Muscle layer of colon (tissue), 2 donors: Measurements from ENCODE around the gene ADGRG1.

Source experiments
- H3K27ac ChIP-seq: one replicate; pipeline ENCODE4 v1.7.0; 2013; ENCODE audit warnings: low read depth, mild to moderate bottlenecking, low read length, moderate library complexity
- H3K27me3 ChIP-seq, 2 donors: one replicate each; pipeline ENCODE4 v1.7.0; 2013; ENCODE audit warnings: low read length in 2 of 2, mild to moderate bottlenecking in 2 of 2; ENCODE audit not compliant: insufficient read depth in 2 of 2, control insufficient read depth in 1 of 2
- H3K36me3 ChIP-seq: one replicate; pipeline ENCODE4 v1.7.0; 2013; ENCODE audit warnings: mild to moderate bottlenecking, low read length; ENCODE audit not compliant: insufficient read depth
- H3K4me1 ChIP-seq: one replicate; pipeline ENCODE4 v1.7.0; 2013; ENCODE audit warnings: mild to moderate bottlenecking, low read length; ENCODE audit not compliant: insufficient read depth
- H3K4me3 ChIP-seq, 2 donors: one replicate each; pipeline ENCODE4 v1.7.0; 2013; ENCODE audit warnings: low read length in 2 of 2, low read depth in 1 of 2, mild to moderate bottlenecking in 1 of 2, moderate library complexity in 1 of 2
- H3K9ac ChIP-seq: one replicate; pipeline ENCODE4 v1.7.0; 2013; ENCODE audit warnings: low read length
- H3K9me3 ChIP-seq: one replicate; pipeline ENCODE4 v1.7.0; 2013; ENCODE audit warnings: mild to moderate bottlenecking, low read length
- donor health status: abdominal sarcoma.
- donor health status: Adenocarcinoma of cecum.

Gene ADGRG1

DNA sequence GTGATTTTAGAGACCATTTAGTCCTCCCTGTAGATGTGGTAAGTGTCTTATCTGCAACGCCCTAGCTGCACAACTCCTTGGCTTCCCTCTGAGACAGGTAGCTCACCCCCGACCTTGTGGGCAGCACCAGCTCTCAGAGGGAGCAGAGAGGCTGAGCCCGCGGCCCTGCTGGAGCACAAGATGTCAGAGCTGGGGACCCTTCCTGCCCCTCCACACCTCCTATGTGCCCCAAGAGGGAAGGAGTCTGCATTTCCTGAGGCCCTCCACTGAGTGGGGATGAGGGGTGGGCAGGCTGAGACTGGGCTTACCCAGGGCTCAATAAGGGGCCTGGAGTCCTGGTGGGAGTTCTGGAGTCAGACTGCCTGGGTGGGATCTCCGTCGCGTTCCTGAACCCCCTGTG is 12.2 kb upstream of the ADGRG1 start:
- Histone ChIP-seq H3K9me3 (no peaks in the 10 kb centered on the region), H3K4me1 (no peaks in the 10 kb centered on the region), H3K9ac (no peak overlapping the region), H3K36me3 (no peaks in the 10 kb centered on the region), H3K4me3 (no peak overlapping the region), H3K27ac (no peak overlapping the region), H3K27me3 (no peaks in the 10 kb centered on the region)

GRCh38 chr16:57616876-57617275 is 11.6 kb upstream of the ADGRG1 start:
- no peak overlapping the region for H3K9ac ChIP-seq
- H3K9me3 ChIP-seq = no peaks in the 10 kb centered on the region
- no peaks in the 10 kb centered on the region for H3K27me3 ChIP-seq
- H3K36me3 ChIP-seq = no peaks in the 10 kb centered on the region
- no peaks in the 10 kb centered on the region for H3K4me1 ChIP-seq
- H3K4me3 ChIP-seq = no peak overlapping the region
- H3K27ac ChIP-seq = no peak overlapping the region

DNA sequence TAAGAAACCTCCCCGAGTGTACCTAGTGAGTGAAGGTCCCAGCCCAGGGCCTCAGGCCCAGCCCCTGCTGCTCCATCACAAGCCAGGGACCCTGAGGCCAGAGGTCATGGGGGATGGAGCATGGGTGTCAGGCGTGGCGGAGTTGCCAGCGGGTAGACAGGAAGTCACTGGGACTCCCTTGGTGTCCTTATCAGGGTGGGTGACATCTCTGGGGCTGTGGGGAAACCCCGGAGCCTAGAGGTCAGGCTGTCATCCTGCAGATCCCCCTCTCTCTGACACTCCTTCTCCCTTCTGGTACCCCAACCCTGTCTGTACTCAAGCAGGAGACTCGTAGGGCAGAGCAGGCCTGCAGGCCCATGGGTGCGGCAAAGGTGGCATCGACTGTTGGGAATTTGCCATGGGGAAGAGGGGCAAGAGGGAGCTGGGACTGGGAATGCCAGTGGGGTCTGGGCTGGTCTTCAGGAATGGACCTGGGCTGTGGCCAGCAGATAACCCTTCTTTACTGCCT is 10.8 kb upstream of the ADGRG1 start:
- H3K4me1 ChIP-seq = no peaks in the 10 kb centered on the region
- no peak overlapping the region for H3K9ac ChIP-seq
- no peaks in the 10 kb centered on the region for H3K9me3 ChIP-seq
- no peaks in the 10 kb centered on the region for H3K36me3 ChIP-seq
- no peak overlapping the region for H3K4me3 ChIP-seq
- H3K27me3 ChIP-seq = no peaks in the 10 kb centered on the region
- H3K27ac ChIP-seq = no peak overlapping the region

DNA sequence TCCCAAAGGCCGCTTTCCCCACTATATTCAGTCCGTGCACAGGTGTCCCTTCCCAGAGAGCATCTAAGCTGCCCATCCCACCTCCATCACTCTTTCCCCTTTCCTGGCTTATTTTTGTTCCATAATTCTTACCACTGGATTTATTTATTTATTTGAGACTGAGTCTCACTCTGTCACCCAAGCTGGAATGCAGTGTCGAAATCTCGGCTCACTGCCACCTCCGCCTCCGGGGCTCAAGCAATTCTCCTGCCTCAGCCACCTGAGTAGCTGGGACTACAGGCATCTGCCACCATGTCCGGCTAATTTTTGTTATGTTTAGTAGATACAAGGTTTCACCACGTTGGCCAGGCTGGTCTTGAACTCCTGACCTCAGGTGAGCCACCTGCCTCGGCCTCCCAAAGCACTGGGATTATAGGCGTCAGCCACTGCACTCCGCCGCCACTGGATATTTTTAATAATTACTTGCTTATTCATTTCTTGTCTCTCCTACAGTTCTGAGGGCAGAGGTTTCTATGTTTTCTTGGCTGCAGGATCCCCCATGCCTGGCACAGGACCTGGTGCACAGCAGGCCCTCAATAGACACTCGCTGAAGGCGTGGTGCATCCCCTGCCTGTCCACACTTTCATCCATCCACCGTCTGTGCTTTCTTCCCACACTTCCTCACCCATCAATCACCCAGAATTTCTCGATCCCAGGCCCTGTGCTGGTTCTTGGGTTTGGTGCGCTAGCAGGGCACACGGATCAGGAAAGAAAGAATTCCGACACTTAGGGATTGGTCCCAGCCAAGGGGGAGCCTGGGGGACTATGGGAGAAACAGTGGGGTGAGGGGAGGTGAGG is 9.9 kb upstream of the ADGRG1 start:
- Histone ChIP-seq H3K4me3 (no peak overlapping the region), H3K27ac (no peak overlapping the region), H3K9ac (no peak overlapping the region), H3K4me1 (no peaks in the 10 kb centered on the region), H3K36me3 (no peaks in the 10 kb centered on the region), H3K27me3 (no peaks in the 10 kb centered on the region), H3K9me3 (no peaks in the 10 kb centered on the region)

DNA sequence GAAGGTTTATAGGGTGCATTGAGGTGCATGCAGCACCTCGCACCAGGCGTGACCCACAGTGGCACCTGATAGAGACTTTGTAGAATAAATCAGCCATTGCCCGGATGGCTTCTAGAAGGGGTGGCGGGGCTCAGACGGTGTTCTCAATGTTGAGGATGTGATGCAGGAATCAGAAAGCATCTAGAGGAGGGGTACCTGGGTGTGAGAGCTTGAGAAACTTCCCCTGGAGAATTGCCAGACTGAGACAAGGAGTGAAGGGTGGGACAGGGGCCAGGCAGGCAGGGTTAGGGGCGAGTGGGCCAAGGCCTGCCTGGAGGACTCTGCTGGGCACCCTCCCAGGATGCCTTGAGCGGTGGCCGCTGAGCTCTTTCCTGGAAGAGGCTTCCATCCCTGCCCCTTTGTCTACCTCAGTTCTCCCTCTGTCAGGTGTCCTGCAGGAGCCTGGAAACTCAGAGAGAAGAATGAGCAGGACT is 9.3 kb upstream of the ADGRG1 start:
- Histone ChIP-seq H3K27me3 (no peaks in the 10 kb centered on the region), H3K9me3 (no peaks in the 10 kb centered on the region), H3K36me3 (no peaks in the 10 kb centered on the region), H3K4me1 (no peaks in the 10 kb centered on the region), H3K4me3 (no peak overlapping the region), H3K27ac (no peak overlapping the region), H3K9ac (no peak overlapping the region)

DNA sequence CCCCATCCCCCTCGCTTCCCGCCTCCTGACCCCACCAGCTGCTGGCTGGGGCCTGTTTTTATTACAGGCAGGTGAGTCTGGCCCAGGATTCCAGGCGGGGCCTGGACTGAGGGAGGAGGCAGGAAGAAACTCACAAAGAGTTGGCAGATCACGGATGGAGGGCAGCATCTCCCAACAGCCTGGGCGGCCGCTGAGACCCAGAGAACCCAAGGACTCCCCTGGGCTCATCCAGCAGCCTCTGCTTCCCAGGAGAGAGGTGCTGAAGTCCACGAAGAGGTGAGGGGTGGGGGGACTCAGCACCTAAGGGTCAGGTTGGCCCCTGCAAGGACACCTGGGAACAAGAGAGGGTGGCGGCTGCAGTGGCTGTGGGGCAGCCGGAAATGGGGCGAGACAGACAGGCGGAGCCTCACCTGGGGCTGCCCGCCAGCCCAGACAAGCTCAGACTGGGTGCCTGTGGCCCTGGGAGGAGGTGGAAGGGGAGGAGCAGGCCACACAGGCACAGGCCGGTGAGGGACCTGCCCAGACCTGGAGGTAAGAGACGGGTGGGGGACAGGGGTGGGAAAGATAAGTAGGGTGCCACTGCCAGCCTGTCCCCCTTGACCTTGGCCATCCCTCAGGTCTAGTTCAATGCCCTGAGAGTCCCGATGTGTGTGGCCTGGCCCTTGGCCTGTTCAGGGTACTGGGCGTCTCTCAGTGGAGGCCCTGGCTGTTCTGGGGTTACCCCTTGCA is 8.7 kb upstream of the ADGRG1 start:
- Histone ChIP-seq H3K27me3 (no peaks in the 10 kb centered on the region), H3K4me3 (no peak overlapping the region), H3K9me3 (no peaks in the 10 kb centered on the region), H3K36me3 (no peaks in the 10 kb centered on the region), H3K9ac (no peak overlapping the region), H3K4me1 (no peaks in the 10 kb centered on the region), H3K27ac (no peak overlapping the region)

DNA sequence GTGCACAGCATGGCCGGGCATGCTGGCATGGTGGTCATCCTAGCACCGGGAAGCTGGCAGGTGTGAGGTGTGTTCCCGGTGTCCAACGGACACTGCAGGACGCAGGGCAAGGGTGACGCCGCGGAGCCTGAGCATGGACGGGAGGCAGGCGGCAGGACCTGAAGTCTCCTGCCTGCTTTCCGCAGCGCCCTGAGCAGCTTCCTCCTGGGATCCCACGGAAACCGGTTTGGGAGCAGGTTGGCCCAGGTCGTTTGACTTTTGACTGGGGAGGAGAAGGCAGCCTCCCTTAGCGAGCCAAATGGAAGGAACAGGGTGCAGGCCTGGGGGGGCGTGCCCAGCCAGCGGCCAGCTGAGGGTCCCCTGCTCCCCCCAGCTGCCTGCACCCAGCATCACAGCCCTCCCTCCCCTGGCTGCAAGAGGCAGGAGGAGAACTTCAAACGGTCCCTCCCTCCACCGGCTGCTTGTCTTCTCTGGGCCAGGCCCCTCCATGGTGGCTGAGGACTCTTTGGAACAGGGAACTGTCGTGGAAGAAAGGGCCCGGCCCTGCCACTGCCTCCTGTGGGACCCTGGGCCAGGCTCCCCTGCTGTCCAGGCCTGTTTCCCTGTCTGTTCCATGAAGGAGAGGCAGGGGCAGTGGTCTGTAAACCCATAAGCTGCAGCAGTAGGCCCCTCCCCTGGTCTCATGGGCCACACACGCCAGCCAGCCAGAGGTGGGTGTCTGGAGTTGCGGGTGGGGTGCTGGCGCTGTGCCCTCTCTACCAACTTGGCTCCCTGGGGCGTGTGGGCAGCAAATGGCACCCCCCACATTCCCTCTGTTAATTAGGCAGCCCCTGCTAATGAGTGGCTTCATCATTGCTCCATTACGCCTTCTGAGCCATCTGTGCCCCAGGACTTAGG is 7.8 kb upstream of the ADGRG1 start:
- Histone ChIP-seq H3K9me3 (no peaks in the 10 kb centered on the region), H3K27me3 (no peaks in the 10 kb centered on the region), H3K4me3 (no peak overlapping the region), H3K4me1 (no peaks in the 10 kb centered on the region), H3K9ac (no peak overlapping the region), H3K27ac (no peak overlapping the region), H3K36me3 (no peaks in the 10 kb centered on the region)

- no peaks in the 10 kb centered on the region for H3K4me1 ChIP-seq
Observed at GRCh38 chr16:57621521-57622271, 6.7 kb upstream of the ADGRG1 start.

GRCh38 chr16:57622361-57623250 is 5.8 kb upstream of the ADGRG1 start:
- Histone ChIP-seq H3K4me3 (no peak overlapping the region), H3K27ac (no peak overlapping the region), H3K4me1 (no peaks in the 10 kb centered on the region), H3K9me3 (no peaks in the 10 kb centered on the region), H3K9ac (no peak overlapping the region), H3K36me3 (no peaks in the 10 kb centered on the region), H3K27me3 (no peaks in the 10 kb centered on the region)

More at GRCh38 chr16:57621521-57622271, 6.7 kb upstream of the ADGRG1 start:
- Histone ChIP-seq H3K36me3 (no peaks in the 10 kb centered on the region), H3K4me3 (no peak overlapping the region), H3K27me3 (no peaks in the 10 kb centered on the region), H3K9ac (no peak overlapping the region), H3K9me3 (no peaks in the 10 kb centered on the region), H3K27ac (no peak overlapping the region)
